RWPE1 (cell line): Measurements from ENCODE around the gene OGFRL1.

Source experiments
- CTCF ChIA-PET: fragments of 350-600 bp; sonication (Branson Sonifier 250); formaldehyde crosslinking; extraction: SDS; loops from one replicate; lab custom pipeline; 2021; lab: Yijun Ruan, JAX
- POLR2A ChIA-PET: fragments of 400-600 bp; formaldehyde crosslinking; extraction: SDS; loops from one replicate; lab custom pipeline; 2020; ENCODE audit warnings: antibody characterized with exemption; ENCODE audit not compliant: low non-redundant PET; lab: Yijun Ruan, JAX
- DNase-seq: peaks from one replicate; pipeline ENCODE4 v3.0.0; 2012; ENCODE audit warnings: low spot score
- H3K27ac ChIP-seq: fragments of 450-650 bp; 2 replicates; pipeline ENCODE4 v1.5.1; 2017
- CTCF ChIP-seq: fragments of 450-650 bp; conservative IDR thresholded peaks from 2 replicates; pipeline ENCODE4 v1.5.1; 2017; ENCODE audit warnings: low read depth, mild to moderate bottlenecking

Gene OGFRL1

DNA sequence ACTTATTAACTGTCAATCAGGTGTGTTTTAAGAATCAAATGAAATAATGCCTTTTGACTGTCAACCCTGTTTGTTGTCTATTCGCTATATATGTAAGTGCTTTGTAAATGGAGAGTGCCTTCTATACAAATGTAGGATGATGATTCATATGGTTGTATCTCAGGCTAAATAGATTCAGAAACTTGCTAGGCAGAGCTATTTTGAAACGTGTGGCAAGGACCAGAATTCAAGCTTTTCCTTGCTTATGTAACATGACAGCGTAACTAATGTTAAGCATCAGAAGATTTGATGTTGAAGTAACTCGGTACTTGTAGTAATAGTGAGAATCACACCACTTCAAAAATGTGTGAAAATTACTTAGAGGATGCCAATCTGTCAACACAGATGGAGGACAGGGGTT is 3.4 kb downstream of the OGFRL1 start:
- POLR2A ChIA-PET = no interaction called here
- TF ChIP-seq CTCF = no peak
- CTCF ChIA-PET = no interaction called here
- no peak overlapping the region for H3K27ac ChIP-seq
- DNase-seq = no peak

GRCh38 chr6:71294121-71294523 is 5.5 kb downstream of the OGFRL1 start:
- no peak overlapping the region for H3K27ac ChIP-seq

DNA sequence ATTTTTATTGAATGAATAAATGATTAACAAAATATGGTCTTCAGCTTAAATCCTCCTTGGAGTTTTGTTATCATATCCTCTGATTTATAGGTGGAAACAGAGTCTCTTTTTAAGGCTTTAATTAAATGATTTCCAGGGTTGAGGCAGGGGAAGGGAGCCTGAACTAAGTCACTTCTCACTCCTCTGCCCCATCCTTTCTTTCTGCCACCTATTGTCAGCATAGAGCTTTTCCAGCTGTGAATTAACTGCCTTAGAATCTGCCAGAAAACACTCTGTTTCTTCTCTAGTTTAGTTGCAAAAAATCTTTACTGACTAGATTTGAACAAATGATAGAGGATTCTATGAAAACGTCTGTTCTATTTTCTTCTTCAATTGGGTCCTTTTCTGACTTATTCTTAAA is 9.8 kb downstream of the OGFRL1 start:
- H3K27ac ChIP-seq = no peak overlapping the region
- no peak for TF ChIP-seq CTCF
- CTCF ChIA-PET = no interaction called here
- POLR2A ChIA-PET = no interaction called here
- no peak for DNase-seq

More at GRCh38 chr6:71294121-71294523, 5.5 kb downstream of the OGFRL1 start:
- no peak for DNase-seq
- no peak for TF ChIP-seq CTCF
- ChIA-PET CTCF (interaction anchor here (0.7 kb wide), 1 partner anchor 711 kb away, joined by 3 read pairs; no protein-coding TSS in a partner anchor), POLR2A (no interaction called here)

GRCh38 chr6:71299541-71300470 is 11.2 kb downstream of the OGFRL1 start:
- peak; percentile 48 for DNase-seq
- POLR2A ChIA-PET = no interaction called here
- H3K27ac ChIP-seq = no peak overlapping the region
- TF ChIP-seq CTCF = no peak
- CTCF ChIA-PET = interaction anchor here (0.6 to 0.7 kb wide), 2 partner anchors 119 to 931 kb away, joined by 3 read pairs; no protein-coding TSS in a partner anchor

- POLR2A ChIA-PET = no interaction called here
- TF ChIP-seq CTCF = no peak
- no peak for DNase-seq
- CTCF ChIA-PET = interaction anchor here (0.7 kb wide), 1 partner anchor 118 kb away, joined by 3 read pairs; no protein-coding TSS in a partner anchor
- H3K27ac ChIP-seq = no peak overlapping the region
Measured at GRCh38 chr6:71300561-71301168, 12.1 kb downstream of the OGFRL1 start.

GRCh38 chr6:71301546-71301945 is 12.9 kb downstream of the OGFRL1 start:
- DNase-seq = no peak
- ChIA-PET POLR2A (no interaction called here), CTCF (interaction anchor here (0.6 kb wide), 1 partner anchor 184 kb away, joined by 3 read pairs; no protein-coding TSS in a partner anchor)
- H3K27ac ChIP-seq = no peak overlapping the region
- TF ChIP-seq CTCF = no peak
